Uterus (tissue), 4 donors: Measurements from ENCODE around the gene INPP5D. TPM values are rescaled to one million over a fixed set of nuclear protein-coding genes. Genes with fewer than 3 reads are reported as not detected.

Experiments used
- DNase-seq, 2 donors: peaks; one replicate each; pipeline ENCODE4 v3.0.0-alpha.2; 2019 to 2020
- H3K27ac ChIP-seq, 2 donors: fragments of 200-600 bp; sonication (generic); 1 replicate in 1 of 2; 2 replicates in 1 of 2; pipeline ENCODE4 v1.5.1; 2016 to 2018
- H3K27me3 ChIP-seq, 2 donors: fragments of 200-600 bp; sonication (generic); one replicate each; pipeline ENCODE4 v1.5.1; 2018 to 2019; ENCODE audit warnings: control low read depth in 1 of 2
- H3K36me3 ChIP-seq, 2 donors: fragments of 200-600 bp; sonication (generic); one replicate each; pipeline ENCODE4 v1.5.1; 2019; ENCODE audit warnings: control low read depth in 1 of 2
- H3K4me1 ChIP-seq, 2 donors: fragments of 200-600 bp; sonication (generic); one replicate each; pipeline ENCODE4 v1.5.1; 2018 to 2019; ENCODE audit warnings: control low read depth in 1 of 2
- H3K4me3 ChIP-seq, 2 donors: fragments of 200-600 bp; sonication (generic); 1 replicate in 1 of 2; 2 replicates in 1 of 2; pipeline ENCODE4 v1.5.1; 2018 to 2019; ENCODE audit warnings: mild to moderate bottlenecking in 1 of 2
- H3K9me3 ChIP-seq, 2 donors: fragments of 200-600 bp; sonication (generic); one replicate each; pipeline ENCODE4 v1.5.1; 2019; ENCODE audit warnings: control low read depth in 1 of 2
- POLR2A ChIP-seq, 2 donors: fragments of 450-650 bp; IDR thresholded peaks; one replicate each; pipeline ENCODE4 v1.6.1; 2016; ENCODE audit warnings: antibody characterized with exemption in 2 of 2, mild to moderate bottlenecking in 1 of 2, moderate library complexity in 1 of 2
- intact Hi-C: fragments of 100-400 bp; cut with DNase I; formaldehyde crosslinking; loops from one replicate; pipeline ENCODE4 v1.15.1; 2023; ENCODE audit warnings: low total_unique reads
- total RNA-seq, 4 donors: library from RNA; depleted of rRNA in 3 of 4; stranded (reverse); fragments of >200 nt in 3 of 4; gene quantifications; one replicate each; pipeline versions ENCODE4 v1.1.0 to v1.2.4, GENCODE V29; 2014 to 2023
- TF ChIP-seq, protein P1 (sequence below), 4 experiments: fragments of 200-600 bp in 2 of 4; fragments of 450-650 bp in 2 of 4; sonication (generic) in 2 of 4; IDR thresholded peaks; one replicate each; pipeline ENCODE4 v1.5.1; 2016 to 2019; ENCODE audit warnings: antibody characterized with exemption in 4 of 4, mild to moderate bottlenecking in 2 of 4, moderate library complexity in 1 of 4
- donor health status: DM: yes; HTN: yes; CAD: no.

INPP5D gene
- total RNA-seq, 4 donors from 2014 or later = 14.2 to 37.9 (median 22.3) TPM

DNA sequence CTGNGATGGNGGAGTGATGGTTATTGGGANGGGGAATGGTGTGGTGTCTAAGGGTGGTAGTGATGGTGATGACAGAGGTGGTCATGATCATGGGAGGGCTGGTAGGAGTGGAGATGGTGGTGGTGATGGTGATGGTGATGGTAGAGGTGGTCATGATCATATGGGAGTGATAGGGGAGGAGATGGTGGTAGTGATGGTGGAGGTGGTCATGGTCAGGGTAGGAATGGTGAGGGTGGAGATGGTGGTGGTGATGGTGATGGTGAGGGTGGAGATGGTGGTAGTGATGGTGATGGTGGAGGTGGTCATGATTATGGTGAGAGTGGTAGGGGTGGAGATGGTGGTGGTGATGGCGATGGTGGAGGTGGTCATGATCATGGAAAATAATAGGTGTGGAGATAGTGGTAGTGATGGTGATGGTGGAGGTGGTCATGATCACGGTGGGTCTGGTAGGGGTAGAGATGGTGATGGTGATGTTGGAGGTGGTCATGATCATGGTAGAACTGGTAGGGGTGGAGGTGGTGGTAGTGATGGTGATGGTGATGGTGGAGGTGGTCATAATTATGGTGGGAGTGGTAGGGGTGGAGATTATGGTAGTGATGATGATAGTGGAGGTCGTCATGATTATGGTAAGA lies 83.7 kb downstream of the INPP5D start:
- Histone ChIP-seq H3K36me3 (no peaks in the 10 kb centered on the region), H3K4me3 (no peak overlapping the region), H3K9me3 (no peaks in the 10 kb centered on the region), H3K27me3 (no peaks in the 10 kb centered on the region), H3K27ac (no peak overlapping the region), H3K4me1 (no peaks in the 10 kb centered on the region)
- no peak for DNase-seq
- intact Hi-C loops = no loop called here
- TF ChIP-seq POLR2A (IDR thresholded peaks at IDR 0.05) = no peak
- TF ChIP-seq, protein P1, sequence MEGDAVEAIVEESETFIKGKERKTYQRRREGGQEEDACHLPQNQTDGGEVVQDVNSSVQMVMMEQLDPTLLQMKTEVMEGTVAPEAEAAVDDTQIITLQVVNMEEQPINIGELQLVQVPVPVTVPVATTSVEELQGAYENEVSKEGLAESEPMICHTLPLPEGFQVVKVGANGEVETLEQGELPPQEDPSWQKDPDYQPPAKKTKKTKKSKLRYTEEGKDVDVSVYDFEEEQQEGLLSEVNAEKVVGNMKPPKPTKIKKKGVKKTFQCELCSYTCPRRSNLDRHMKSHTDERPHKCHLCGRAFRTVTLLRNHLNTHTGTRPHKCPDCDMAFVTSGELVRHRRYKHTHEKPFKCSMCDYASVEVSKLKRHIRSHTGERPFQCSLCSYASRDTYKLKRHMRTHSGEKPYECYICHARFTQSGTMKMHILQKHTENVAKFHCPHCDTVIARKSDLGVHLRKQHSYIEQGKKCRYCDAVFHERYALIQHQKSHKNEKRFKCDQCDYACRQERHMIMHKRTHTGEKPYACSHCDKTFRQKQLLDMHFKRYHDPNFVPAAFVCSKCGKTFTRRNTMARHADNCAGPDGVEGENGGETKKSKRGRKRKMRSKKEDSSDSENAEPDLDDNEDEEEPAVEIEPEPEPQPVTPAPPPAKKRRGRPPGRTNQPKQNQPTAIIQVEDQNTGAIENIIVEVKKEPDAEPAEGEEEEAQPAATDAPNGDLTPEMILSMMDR (IDR thresholded peaks at IDR 0.05) = no peak

DNA sequence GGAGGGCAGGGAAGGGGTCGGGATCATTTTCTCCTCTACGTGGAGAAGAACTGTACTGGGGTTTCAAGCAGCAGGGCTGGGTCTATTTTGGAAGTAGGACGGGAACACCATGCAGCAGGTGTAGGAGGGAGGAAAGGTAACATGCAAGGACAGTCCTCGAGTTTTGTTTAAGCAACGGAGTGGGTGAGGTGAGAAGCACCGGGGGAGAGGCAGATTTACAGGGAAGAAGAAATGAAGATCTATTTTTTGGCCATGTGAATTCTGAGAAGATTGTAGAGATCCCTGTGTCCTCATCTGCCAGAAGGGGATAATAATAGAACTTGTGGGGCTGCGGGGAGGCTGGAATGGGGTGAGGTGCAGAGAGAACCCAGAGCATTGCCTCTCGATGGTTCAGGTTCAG lies 85.6 kb downstream of the INPP5D start:
- Histone ChIP-seq H3K27me3 (no peaks in the 10 kb centered on the region), H3K36me3 (no peaks in the 10 kb centered on the region), H3K9me3 (no peaks in the 10 kb centered on the region), H3K4me3 (no peak overlapping the region), H3K4me1 (no peaks in the 10 kb centered on the region), H3K27ac (no peak overlapping the region)
- intact Hi-C loops = no loop called here
- TF ChIP-seq, protein P1 (IDR thresholded peaks at IDR 0.05) = no peak
- DNase-seq = no peak

DNA sequence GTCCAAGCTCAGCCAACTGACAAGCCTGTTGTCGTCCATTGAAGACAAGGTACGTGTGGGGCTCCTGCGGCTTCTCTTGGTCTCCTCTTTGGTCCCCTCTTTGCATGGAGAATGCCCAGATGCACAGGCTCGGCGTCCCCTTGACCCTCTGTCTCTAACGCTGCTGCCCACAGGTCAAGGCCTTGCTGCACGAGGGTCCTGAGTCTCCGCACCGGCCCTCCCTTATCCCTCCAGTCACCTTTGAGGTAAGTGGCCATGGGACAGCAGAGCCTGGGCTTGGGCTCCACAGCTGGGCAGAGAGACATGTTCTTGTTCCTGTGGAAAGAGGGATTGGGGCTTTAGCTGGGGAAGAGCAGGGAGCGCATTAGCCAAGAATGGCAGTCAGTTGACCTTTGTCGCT lies 86.1 kb downstream of the INPP5D start:
- intact Hi-C loops = no loop called here

DNA sequence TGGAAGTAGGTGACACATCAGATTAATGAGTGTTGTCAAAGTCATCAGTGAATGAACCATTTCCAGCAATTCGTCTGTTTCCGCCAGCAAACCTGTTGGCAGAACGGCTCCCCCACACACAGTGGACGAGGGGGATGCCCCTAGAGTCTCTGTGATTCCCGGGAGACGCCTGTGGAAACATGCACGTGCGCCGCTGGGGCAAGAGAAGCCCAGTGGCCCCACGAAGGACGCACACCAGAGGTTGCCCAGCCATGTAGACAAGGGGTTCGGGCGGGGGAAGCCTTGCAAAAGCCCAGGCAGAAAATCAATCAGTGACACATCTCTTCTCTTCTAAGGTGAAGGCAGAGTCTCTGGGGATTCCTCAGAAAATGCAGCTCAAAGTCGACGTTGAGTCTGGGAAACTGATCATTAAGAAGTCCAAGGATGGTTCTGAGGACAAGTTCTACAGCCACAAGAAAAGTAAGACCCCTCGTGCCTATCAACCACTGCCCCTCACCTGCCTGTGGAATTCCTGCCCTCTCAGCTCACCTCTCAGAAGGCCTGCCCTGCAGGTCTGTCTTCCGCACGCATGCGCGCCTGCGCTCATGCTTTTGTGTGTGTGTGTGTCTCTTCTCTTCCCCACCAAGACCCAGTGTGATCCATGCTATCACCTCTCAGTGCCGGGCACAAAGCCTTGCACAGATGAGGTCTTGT lies 87.1 kb downstream of the INPP5D start:
- no peak overlapping the region for H3K4me3 ChIP-seq
- H3K27ac ChIP-seq = no peak overlapping the region
- DNase-seq = no peak
- intact Hi-C loops = no loop called here
- H3K36me3 ChIP-seq = no peaks in the 10 kb centered on the region
- TF ChIP-seq POLR2A (IDR thresholded peaks at IDR 0.05) = no peak
- TF ChIP-seq, protein P1 (IDR thresholded peaks at IDR 0.05) = no peak
- no peaks in the 10 kb centered on the region for H3K9me3 ChIP-seq
- no peaks in the 10 kb centered on the region for H3K27me3 ChIP-seq
- H3K4me1 ChIP-seq = no peaks in the 10 kb centered on the region

More for the DNA sequence above, 86.1 kb downstream of the INPP5D start:
- no peak overlapping the region for H3K27ac ChIP-seq
- TF ChIP-seq, protein P1 (IDR thresholded peaks at IDR 0.05) = no peak
- TF ChIP-seq POLR2A (IDR thresholded peaks at IDR 0.05) = no peak
- no peak for DNase-seq
- H3K4me3 ChIP-seq = no peak overlapping the region
- H3K36me3 ChIP-seq = no peaks in the 10 kb centered on the region
- no peaks in the 10 kb centered on the region for H3K27me3 ChIP-seq
- no peaks in the 10 kb centered on the region for H3K4me1 ChIP-seq
- H3K9me3 ChIP-seq = no peaks in the 10 kb centered on the region

DNA sequence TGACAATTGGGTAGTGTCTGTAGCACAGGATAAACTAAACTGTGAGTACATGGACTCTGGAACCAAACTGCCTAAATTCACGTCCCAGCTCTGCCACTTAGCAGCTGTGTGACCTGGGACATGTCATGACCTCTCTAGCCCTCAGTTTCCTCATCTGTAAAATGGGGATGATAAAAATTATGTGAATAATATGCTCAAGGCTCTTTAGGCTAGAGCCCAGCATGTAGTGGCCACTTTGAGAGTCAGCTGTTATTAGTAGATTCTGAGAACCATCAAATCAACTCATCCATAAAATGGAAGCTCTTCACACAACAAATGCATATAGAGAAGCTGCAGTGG lies 87.7 kb downstream of the INPP5D start:
- no peaks in the 10 kb centered on the region for H3K36me3 ChIP-seq
- no peak overlapping the region for H3K27ac ChIP-seq
- no peak overlapping the region for H3K4me3 ChIP-seq
- intact Hi-C loops = no loop called here
- no peaks in the 10 kb centered on the region for H3K9me3 ChIP-seq
- no peaks in the 10 kb centered on the region for H3K27me3 ChIP-seq
- no peak for DNase-seq
- H3K4me1 ChIP-seq = no peaks in the 10 kb centered on the region
- TF ChIP-seq, protein P1 (IDR thresholded peaks at IDR 0.05) = no peak
- TF ChIP-seq POLR2A (IDR thresholded peaks at IDR 0.05) = no peak
